Measurements from ENCODE around the gene AP2A2.

DNA sequence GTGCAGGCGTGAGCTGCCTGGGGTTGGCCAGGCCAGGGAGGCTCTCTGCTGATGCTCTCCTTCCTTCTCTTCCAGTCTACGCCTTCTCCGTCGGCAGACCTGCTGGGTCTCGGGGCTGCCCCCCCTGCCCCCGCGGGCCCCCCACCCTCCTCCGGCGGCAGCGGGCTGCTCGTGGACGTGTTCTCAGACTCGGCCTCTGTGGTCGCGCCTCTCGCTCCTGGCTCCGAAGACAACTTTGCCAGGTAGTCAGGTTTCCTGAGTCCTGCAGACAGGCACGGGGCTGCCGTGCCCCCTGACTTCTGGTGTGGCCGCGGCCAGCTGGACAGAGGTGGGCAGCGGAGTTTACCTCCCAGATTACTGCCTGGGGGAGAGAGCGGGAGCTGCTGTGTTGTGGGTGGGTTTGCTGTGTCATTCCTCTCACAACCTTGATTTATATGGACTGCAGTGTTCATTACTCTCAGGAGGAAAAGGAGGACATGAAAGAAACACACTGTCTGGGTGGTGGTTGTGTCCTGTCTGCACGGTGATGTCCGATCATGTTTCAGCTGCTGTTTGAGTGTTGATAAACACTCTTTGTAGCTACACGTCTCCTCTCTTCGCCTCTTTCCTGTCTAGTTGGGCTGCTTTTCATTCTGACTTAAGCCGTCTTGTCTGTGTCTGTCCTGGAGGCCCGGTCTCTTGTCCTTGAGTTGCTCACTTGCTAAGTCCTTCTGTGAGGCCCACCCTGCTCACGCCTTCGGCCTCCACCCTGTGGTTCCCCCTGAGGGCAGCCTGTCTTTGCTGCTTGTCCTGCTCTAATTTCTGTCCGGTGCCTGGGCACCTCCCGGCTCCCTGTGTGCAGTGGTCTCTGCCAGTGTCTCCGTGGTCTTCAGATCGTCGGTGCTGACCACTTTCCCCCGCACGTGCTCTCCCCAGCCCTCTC is 74.9 kb downstream of the AP2A2 start:
- TF ChIP-seq, protein P1, sequence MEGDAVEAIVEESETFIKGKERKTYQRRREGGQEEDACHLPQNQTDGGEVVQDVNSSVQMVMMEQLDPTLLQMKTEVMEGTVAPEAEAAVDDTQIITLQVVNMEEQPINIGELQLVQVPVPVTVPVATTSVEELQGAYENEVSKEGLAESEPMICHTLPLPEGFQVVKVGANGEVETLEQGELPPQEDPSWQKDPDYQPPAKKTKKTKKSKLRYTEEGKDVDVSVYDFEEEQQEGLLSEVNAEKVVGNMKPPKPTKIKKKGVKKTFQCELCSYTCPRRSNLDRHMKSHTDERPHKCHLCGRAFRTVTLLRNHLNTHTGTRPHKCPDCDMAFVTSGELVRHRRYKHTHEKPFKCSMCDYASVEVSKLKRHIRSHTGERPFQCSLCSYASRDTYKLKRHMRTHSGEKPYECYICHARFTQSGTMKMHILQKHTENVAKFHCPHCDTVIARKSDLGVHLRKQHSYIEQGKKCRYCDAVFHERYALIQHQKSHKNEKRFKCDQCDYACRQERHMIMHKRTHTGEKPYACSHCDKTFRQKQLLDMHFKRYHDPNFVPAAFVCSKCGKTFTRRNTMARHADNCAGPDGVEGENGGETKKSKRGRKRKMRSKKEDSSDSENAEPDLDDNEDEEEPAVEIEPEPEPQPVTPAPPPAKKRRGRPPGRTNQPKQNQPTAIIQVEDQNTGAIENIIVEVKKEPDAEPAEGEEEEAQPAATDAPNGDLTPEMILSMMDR (IDR thresholded peaks at IDR 0.05), result no peak
- TF ChIP-seq USF2 (CRISPR knock-in tag; IDR thresholded peaks at IDR 0.05) (no peak), CBFB (CRISPR knock-in tag; IDR thresholded peaks at IDR 0.05; ENCODE audit: low read depth) (no peak), TP53 (CRISPR knock-in tag; IDR thresholded peaks at IDR 0.05) (no peak), ETV6 (CRISPR knock-in tag; IDR thresholded peaks at IDR 0.05) (no peak), KAT7 (CRISPR knock-in tag; IDR thresholded peaks at IDR 0.05; ENCODE audit: borderline replicate concordance) (no peak), TEAD4 (CRISPR knock-in tag; IDR thresholded peaks at IDR 0.05) (no peak)

All from WTC11 (cell line).